DMS79 (cell line): ENCODE data around the gene MAPK8IP3.

Source experiments
- DNase-seq: peaks from one replicate; lab custom pipeline; 2025; lab: John Stamatoyannopoulos, UW

MAPK8IP3 gene

DNA sequence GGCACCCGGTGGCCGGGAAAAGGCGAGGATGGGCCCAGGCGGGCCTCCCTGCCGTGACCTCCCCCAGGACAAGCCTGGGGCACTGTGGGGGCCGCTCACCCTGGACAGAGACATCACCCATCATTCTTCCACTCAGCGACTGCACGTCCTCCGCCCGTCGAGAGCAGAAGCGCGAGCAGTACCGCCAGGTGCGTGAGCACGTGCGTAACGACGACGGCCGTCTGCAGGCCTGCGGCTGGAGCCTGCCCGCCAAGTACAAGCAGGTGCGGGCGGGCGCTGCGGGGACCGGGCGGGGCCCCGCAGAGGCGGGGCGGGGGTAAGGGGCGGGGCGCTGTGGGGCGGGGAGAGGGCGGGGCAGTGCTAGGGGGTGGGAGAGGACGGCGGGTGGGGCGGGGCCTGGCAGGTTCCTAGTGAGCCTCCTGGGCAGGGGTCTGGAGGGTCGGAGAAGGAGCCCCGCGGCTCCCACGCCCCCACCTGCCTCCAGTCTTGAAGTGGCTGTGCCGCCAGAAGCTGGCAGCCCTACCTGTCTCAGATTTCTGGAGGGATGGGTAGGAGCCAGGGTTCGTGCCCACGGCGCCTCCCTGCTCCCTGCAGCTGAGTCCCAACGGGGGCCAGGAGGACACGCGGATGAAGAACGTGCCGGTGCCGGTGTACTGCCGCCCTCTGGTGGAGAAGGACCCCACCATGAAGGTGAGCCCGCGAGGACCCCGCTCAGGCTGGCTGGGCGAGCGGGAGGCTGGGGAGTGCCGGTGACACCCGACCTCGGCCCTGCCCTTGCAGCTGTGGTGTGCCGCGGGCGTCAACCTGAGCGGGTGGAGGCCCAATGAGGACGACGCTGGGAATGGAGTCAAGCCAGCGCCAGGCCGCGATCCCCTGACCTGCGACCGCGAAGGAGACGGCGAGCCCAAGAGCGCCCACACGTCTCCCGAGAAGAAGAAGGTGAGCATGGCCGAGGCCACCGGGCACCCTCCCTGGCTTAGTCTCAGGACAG lies 57.8 kb downstream of the MAPK8IP3 start:
- no peak for DNase-seq

DNA sequence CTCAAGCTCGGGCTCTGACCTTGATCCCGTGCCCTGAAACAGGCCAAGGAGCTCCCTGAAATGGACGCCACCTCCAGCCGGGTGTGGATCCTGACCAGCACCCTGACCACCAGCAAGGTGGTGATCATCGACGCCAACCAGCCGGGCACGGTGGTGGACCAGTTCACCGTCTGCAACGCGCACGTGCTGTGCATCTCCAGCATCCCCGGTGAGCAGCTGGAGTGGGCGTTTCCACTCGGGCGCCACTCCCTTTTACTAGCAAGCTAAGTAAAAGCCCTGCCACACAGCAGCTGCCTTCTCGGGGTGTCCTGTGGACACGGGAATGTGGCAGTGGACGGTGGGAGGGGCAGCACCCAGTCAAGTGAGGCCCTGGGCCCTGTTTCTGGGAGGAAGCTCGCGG lies 59.0 kb downstream of the MAPK8IP3 start:
- no peak for DNase-seq

- no peak for DNase-seq
Observed at GRCh38 chr16:1765826-1766225, 59.8 kb downstream of the MAPK8IP3 start.

DNA sequence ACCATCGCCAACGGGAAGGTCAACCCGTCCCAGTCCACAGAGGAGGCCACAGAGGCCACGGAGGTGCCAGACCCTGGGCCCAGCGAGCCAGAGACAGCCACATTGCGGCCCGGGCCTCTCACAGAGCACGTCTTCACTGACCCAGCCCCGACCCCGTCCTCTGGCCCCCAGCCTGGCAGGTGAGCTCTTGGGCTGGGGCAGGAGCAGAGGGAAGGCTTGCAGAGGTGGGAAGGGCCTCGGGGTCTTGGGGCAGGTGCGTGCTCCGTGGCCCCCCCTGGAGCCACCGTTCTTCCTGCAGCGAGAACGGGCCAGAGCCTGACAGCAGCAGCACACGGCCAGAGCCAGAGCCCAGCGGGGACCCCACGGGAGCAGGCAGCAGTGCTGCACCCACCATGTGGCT lies 60.2 kb downstream of the MAPK8IP3 start:
- DNase-seq, result no peak

DNA sequence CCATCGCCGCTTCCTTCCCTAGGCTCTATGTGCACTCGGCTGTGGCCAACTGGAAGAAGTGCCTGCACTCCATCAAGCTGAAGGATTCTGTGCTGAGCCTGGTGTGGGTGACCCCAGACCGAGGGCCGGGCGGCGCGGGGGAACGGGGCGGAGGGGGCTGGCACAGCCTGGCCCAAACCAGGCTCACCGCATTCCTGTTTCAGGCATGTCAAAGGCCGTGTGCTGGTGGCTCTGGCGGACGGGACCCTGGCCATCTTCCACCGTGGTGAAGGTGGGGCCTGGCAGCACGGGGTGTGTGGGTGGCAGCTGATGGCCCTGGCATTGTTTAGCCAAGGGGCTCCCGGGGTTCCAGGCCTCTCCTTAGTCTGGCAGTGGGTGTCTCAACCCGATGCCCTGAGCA lies 60.7 kb downstream of the MAPK8IP3 start:
- no peak for DNase-seq

GRCh38 chr16:1767116-1767994 lies 61.4 kb downstream of the MAPK8IP3 start:
- DNase-seq, result no peak

DNA sequence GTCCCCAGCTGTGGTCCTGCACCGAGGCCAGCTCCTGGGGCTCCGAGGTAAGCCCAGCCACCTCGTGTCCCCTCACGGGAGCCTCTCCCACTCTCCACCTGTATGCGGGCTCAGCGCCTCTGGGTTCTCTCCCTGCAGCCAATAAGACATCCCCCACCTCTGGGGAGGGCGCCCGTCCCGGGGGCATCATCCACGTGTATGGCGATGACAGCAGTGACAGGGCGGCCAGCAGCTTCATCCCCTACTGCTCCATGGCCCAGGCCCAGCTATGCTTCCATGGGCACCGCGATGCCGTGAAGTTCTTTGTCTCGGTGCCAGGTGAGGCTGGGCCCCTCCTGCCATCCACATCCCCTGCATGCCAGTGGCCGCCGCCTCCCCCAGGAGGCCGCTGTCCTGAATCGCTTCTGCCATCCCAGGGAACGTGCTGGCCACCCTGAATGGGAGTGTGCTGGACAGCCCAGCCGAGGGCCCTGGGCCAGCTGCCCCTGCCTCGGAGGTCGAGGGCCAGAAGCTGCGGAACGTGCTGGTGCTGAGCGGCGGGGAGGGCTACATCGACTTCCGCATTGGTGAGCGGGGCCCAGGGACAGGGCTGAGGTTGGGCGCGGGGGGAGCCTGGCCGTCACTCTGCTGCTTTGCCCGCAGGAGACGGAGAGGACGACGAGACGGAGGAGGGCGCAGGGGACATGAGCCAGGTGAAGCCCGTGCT lies 62.2 kb downstream of the MAPK8IP3 start:
- DNase-seq, result no peak

- DNase-seq, result no peak
Observed at GRCh38 chr16:1768767-1769401, 62.9 kb downstream of the MAPK8IP3 start.

DNA sequence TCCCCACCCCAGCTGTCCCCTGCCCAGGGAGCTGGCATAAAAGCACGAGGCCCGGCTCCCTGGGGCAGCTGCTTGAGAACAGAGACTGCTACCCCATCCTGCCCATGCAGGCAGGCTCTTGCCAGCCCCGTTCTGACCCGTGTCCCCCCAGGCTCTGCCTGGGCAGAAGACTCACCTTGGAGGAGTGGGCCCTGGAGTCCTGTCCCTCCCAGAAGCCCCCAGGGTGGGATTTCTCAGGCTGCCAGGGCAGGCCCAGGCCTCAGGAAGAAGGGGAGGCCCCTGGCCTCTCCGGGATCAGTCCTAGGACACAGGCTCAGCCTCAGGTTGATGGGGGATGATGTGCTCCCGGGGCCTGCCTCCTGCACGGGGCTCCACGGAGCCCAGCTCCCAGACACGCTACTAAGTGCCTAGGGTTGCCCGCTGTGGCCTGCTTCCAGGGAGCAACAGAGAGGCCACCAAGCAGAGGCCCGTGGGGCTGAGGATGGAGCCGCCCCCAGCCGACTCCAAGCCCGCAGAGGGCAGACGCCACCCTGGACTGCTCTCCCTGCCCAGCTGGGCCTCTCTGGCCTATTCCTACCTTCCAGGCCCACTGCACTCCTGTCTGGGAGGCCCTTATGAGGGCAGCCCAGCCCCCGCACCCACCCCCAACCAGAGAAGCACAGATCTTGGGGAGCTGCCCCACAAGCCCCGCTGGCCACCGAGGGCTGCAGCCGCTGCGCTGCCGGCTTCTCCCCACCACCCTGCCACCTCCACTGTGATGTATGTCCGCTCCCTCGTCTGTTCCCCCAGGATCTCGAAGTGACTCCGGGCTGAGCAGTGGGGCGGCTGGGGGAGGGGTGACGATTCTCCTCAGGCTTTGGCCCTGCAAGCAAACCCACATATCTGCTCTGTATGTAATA lies 63.7 kb downstream of the MAPK8IP3 start:
- DNase-seq, result no peak

DNA sequence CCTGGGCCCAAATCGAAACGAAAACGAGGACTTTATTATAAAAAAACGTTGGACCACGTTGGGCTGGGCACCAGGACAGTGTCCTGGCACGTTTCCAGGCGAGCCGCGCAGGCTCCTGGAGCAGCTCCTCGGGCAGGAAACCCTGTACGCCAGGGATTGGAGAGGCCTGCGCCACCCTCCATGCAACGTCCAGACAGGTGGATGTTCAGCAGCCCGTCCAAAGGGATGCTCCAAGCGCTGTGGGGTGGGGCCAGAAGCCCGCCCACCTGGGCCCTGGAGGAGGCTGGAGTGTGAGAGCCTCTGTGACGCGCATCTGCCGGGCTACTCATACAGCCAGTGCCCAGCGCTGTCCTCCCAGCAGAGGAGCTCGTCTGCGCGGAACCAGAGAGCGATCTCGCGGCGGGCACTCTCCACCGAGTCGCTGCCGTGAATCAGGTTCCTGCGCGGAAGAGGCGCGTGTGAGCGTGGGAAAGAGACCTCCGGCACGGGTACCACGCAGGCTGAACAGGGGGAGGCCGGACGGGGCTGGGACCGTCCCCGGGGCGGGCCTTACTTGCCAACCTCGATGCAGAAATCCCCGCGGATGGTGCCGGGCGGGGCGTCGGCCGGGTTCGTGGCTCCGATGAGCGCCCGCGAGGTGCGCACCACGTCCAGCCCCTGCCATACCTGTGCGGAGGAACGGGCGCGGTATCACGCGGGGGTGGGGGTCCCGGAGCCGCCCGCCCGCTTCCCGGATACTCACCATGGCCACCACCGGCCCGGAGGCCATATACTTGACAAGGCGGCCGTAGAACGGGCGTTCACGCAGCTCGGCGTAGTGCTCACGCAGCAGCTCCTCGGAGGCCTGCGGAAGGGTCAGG lies 64.6 kb downstream of the MAPK8IP3 start:
- DNase-seq, result peak; percentile 70

DNA sequence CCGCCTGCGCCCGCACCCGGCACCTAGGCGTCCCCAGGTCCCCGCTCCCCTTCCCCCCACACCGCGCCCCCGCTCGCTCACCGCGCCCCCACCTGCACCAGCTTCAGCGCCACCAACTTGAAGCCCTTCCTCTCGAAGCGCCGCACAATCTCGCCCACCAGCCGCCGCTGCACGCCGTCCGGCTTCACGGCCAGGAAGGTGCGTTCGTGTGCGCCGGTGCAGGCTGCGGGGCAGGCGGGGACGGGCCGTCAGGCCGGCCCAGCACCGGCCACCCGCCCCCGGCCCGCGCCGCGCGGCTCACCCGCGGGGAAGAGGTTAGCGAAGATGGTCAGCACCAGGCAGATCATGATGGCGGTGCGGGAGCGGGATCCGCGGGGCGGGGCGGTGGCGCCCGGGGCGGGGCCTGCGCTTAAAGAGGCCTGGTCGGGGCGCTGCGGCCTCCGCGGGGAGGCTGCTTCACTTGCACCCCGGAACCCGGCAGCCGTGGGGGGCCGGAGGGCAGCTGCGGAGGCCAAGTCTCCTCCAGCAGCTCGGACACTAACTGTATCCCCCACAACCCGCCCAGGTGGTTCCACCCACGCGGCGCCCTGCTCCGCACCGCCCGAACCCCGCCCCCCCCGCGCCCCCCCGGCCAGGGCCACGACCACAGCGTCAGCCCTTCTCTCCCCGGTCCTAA lies 65.3 kb downstream of the MAPK8IP3 start, which contains the start of gene NME3:
Gene NME3, minus strand, starts transcription at position 356 of the 676 bp plus-strand sequence. Its CDS starts 9 bp downstream, at position 347.
- DNase-seq, result peak; percentile 17

DNA sequence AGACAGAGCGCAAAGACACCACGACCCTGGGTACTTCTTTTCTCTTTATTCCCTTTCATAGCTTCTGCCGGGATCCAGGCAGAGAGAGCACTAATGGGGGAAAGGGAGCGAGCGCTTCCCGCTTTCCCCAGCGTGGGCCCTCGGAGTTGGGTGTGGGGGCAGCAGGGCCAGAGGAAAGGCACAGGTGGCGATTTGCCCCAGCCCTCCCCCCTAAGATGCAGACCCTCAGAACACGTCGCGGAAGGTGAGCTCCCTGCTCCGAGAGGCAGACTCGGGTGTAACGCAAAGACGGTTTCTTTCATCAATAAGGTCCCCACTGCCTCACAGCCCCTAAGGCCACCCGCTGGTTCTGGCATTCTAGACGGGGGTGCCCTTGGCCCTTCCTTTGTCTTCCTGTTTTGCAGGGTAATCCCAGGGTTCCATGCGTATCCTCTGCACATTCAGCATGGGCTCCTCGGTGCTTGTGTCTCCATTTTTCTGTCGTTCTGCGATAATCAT lies 65.9 kb downstream of the MAPK8IP3 start:
- DNase-seq, result no peak

GRCh38 chr16:1772362-1772907 lies 66.4 kb downstream of the MAPK8IP3 start, which contains the start of gene EME2:
EME2 (plus strand) TSS chr16:1772810; CDS start chr16:1773228, 418 bp downstream.
- DNase-seq, result no peak

DNA sequence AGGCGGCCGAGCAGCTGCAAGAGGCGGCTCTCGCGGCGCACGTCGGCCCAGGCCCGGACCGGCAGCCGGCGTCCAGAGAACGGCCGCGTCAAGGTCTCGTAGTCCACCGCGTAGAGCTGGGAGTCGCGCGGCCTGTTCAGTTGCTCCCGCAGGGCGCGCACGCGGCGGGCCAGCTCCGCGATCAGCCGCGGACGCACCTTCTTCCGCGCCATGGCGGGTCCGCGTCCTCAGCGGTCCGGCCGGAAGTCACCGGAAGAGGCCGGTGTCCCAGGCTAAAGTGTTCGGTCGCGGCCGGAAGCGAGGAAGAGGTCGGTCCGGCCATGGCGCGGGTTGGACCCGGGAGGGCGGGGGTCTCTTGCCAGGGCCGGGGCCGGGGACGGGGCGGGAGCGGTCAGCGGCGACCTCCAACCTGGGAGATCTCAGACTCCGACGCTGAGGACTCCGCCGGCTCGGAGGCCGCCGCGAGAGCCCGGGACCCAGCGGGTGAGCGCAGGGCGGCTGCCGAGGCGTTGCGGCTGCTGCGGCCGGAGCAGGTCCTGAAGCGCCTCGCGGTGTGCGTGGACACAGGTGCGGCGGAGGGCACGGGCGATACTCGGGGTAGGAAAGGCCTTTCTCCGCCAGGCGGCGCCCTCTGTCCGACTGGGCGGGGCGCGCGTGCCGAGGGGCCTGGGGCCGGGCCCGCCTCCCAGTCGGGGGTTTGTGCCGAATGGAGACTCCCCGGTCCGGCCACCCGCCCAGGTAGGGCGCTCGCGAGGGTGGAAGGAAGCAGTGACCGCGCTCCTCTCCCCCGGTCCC lies 67.1 kb downstream of the MAPK8IP3 start, which contains the start of gene MRPS34:
Gene MRPS34, minus strand, starts transcription at position 227 of the 795 bp plus-strand sequence. Its CDS starts 15 bp downstream, at position 212.
- peak; percentile 49 for DNase-seq

- DNase-seq, result no peak
Observed at GRCh38 chr16:1773703-1774447, 67.9 kb downstream of the MAPK8IP3 start.

DNA sequence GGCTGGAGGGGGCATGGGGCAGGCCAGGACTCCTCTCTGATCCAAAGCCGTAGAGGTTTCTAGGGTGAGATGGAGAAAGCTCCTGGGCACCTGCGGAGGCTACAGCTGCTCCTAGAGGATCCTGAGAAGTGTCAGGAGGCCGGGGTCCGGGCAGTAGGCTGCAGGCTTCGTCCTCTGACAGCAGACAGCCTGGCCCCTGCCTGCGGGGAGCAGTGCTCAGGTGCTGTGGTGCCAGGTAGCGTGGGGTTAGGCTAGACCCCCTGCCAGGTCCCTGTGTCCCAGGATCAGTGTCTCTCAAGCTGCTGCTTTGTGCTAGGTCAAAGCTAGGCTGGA lies 68.4 kb downstream of the MAPK8IP3 start:
- no peak for DNase-seq
